ENCODE results near the gene DLGAP1.

GRCh38 chr18:4357579-4357978 lies 97.5 kb downstream of the DLGAP1 start:
- TF ChIP-seq ZFP3 (CRISPR knock-in tag; IDR thresholded peaks at IDR 0.05), result no peak
- no peak for TF ChIP-seq SNAI2 (CRISPR knock-in tag; IDR thresholded peaks at IDR 0.05)
- no peak for TF ChIP-seq CREB5 (CRISPR knock-in tag; IDR thresholded peaks at IDR 0.05; ENCODE audit: low read depth)
- TF ChIP-seq ZNF8 (CRISPR knock-in tag; IDR thresholded peaks at IDR 0.05), result no peak
- TF ChIP-seq RARB (CRISPR knock-in tag; IDR thresholded peaks at IDR 0.05), result no peak
- TF ChIP-seq ZC3H10 (CRISPR knock-in tag; IDR thresholded peaks at IDR 0.05), result no peak
- TF ChIP-seq ESRRG (CRISPR knock-in tag; IDR thresholded peaks at IDR 0.05), result no peak
- no peak for TF ChIP-seq ARNTL (CRISPR knock-in tag; IDR thresholded peaks at IDR 0.05; ENCODE audit: borderline replicate concordance, low read depth)
- no peak for TF ChIP-seq GLIS3 (CRISPR knock-in tag; IDR thresholded peaks at IDR 0.05)

Measured in SK-N-SH treated with all-trans-retinoic acid at 6 μM for 48 hours (cell line).